Peyer's patch (tissue), 4 donors: Measurements from ENCODE around the gene TICRR. TPM values are rescaled to one million over a fixed set of nuclear protein-coding genes. Genes with fewer than 3 reads are reported as not detected.

Experiments used
- DNase-seq, 3 donors: peaks; one replicate each; pipeline ENCODE4 v3.0.0-alpha.2; 2017 to 2019
- H3K27ac ChIP-seq, 4 donors: fragments of 200-600 bp; sonication (generic); one replicate each; pipeline ENCODE4 v1.5.1; 2016 to 2019
- H3K27me3 ChIP-seq, 2 donors: fragments of 200-600 bp; sonication (generic); one replicate each; pipeline ENCODE4 v1.5.1; 2019
- H3K36me3 ChIP-seq, 3 donors: fragments of 200-600 bp; sonication (generic); one replicate each; pipeline ENCODE4 v1.5.1; 2016 to 2019
- H3K4me1 ChIP-seq, 4 donors: fragments of 200-600 bp; sonication (generic); one replicate each; pipeline ENCODE4 v1.5.1; 2016 to 2019
- H3K4me3 ChIP-seq, 4 donors: fragments of 200-600 bp; sonication (generic); 1 replicate in 3 of 4; 2 replicates in 1 of 4; pipeline ENCODE4 v1.5.1; 2016 to 2019; ENCODE audit warnings: mild to moderate bottlenecking in 1 of 4
- H3K9me3 ChIP-seq, 4 donors: fragments of 200-600 bp; sonication (generic); one replicate each; pipeline ENCODE4 v1.5.1; 2016 to 2019; ENCODE audit warnings: mild to moderate bottlenecking in 1 of 4
- CTCF ChIP-seq, 6 experiments: fragments of 450-650 bp in 4 of 6; fragments of 200-600 bp in 2 of 6; sonication (generic) in 1 of 6; IDR thresholded peaks; one replicate each; pipeline ENCODE4 v1.5.1; 2017 to 2019; ENCODE audit warnings: antibody characterized with exemption in 6 of 6, mild to moderate bottlenecking in 3 of 6, moderate library complexity in 1 of 6
- POLR2A ChIP-seq, 2 donors: fragments of 450-650 bp; IDR thresholded peaks; one replicate each; pipeline ENCODE4 v1.5.1; 2017; ENCODE audit warnings: antibody characterized with exemption in 2 of 2, mild to moderate bottlenecking in 2 of 2, moderate library complexity in 2 of 2
- total RNA-seq, 4 donors: library from RNA; depleted of rRNA; stranded (reverse); fragments of >200 nt; gene quantifications; one replicate each; pipeline ENCODE4 v1.1.0, GENCODE V29; 2016

Gene TICRR
- total RNA-seq, 4 donors from 2014 or later = 2.3 to 8.3 (median 3.2) TPM

GRCh38 chr15:89556413-89557262 is 18.6 kb upstream of the TICRR start:
- DNase-seq = peak in 2 of 3 donors; percentile 47 to 80
- no peaks in the 10 kb centered on the region for H3K36me3 ChIP-seq
- no peak overlapping the region for H3K4me3 ChIP-seq
- H3K27me3 ChIP-seq = no peaks in the 10 kb centered on the region
- no peaks in the 10 kb centered on the region for H3K4me1 ChIP-seq
- TF ChIP-seq CTCF (IDR thresholded peaks at IDR 0.05) = peak; percentile 54 to 70 (median 66)
- no peak for TF ChIP-seq POLR2A (IDR thresholded peaks at IDR 0.05)
- no peak overlapping the region for H3K27ac ChIP-seq
- no peaks in the 10 kb centered on the region for H3K9me3 ChIP-seq

- Histone ChIP-seq H3K4me3 (no peak overlapping the region), H3K4me1 (no peaks in the 10 kb centered on the region), H3K27ac (no peak overlapping the region), H3K27me3 (no peaks in the 10 kb centered on the region), H3K9me3 (no peaks in the 10 kb centered on the region), H3K36me3 (no peaks in the 10 kb centered on the region)
- no peak for DNase-seq
- TF ChIP-seq CTCF (IDR thresholded peaks at IDR 0.05) (no peak), POLR2A (IDR thresholded peaks at IDR 0.05) (no peak)
Observed at GRCh38 chr15:89559769-89560264, 15.5 kb upstream of the TICRR start.

GRCh38 chr15:89566181-89566580 is 9.1 kb upstream of the TICRR start:
- no peak for TF ChIP-seq CTCF (IDR thresholded peaks at IDR 0.05)
- no peak for TF ChIP-seq POLR2A (IDR thresholded peaks at IDR 0.05)

GRCh38 chr15:89566621-89567294 is 8.5 kb upstream of the TICRR start:
- no peaks in the 10 kb centered on the region for H3K27me3 ChIP-seq
- H3K27ac ChIP-seq = no peak overlapping the region
- no peak overlapping the region for H3K4me3 ChIP-seq
- no peaks in the 10 kb centered on the region for H3K36me3 ChIP-seq
- TF ChIP-seq CTCF (IDR thresholded peaks at IDR 0.05) (no peak), POLR2A (IDR thresholded peaks at IDR 0.05) (no peak)
- DNase-seq = no peak
- H3K4me1 ChIP-seq = no peaks in the 10 kb centered on the region
- H3K9me3 ChIP-seq = no peaks in the 10 kb centered on the region

More at GRCh38 chr15:89566181-89566580, 9.1 kb upstream of the TICRR start:
- no peak for DNase-seq
- H3K9me3 ChIP-seq = no peaks in the 10 kb centered on the region
- no peaks in the 10 kb centered on the region for H3K27me3 ChIP-seq
- H3K36me3 ChIP-seq = no peaks in the 10 kb centered on the region
- no peaks in the 10 kb centered on the region for H3K4me1 ChIP-seq
- no peak overlapping the region for H3K27ac ChIP-seq
- H3K4me3 ChIP-seq = no peak overlapping the region

- H3K36me3 ChIP-seq = no peaks in the 10 kb centered on the region
- H3K4me3 ChIP-seq = no peak overlapping the region
- H3K27me3 ChIP-seq = no peaks in the 10 kb centered on the region
- no peak for DNase-seq
- H3K9me3 ChIP-seq = no peaks in the 10 kb centered on the region
- no peak overlapping the region for H3K27ac ChIP-seq
- no peaks in the 10 kb centered on the region for H3K4me1 ChIP-seq
- TF ChIP-seq CTCF (IDR thresholded peaks at IDR 0.05) (no peak), POLR2A (IDR thresholded peaks at IDR 0.05) (no peak)
Observed at GRCh38 chr15:89569090-89569745, 6.1 kb upstream of the TICRR start.
